Measurements from ENCODE around the gene MAPKAPK2. TPM values are rescaled to one million over a fixed set of nuclear protein-coding genes. Genes with fewer than 3 reads are reported as not detected.

Gene MAPKAPK2
- 9.0 and 9.1 TPM in 2 replicates for polyA plus RNA-seq
- 9.7 and 12.6 TPM in 2 replicates for polyA minus RNA-seq

GRCh38 chr1:206684478-206685333, at the start of gene MAPKAPK2:
Gene MAPKAPK2, plus strand, starts transcription at chr1:206684905. Its CDS starts 325 bp downstream, at chr1:206685230.
- peak within 1 kb of the TSS; percentile 62 for H3K9ac ChIP-seq (ENCODE audit: low read length)
- H2AFZ ChIP-seq (ENCODE audit: low read depth, low read length) = peak within 1 kb of the TSS; percentile 23
- H3K9me3 ChIP-seq (ENCODE audit: low read length) = no peaks in the 10 kb centered on the region
- no peak for TF ChIP-seq MXI1 (conservative IDR thresholded peaks at IDR 0.05; ENCODE audit: poor library complexity, severe bottlenecking)
- no peak for TF ChIP-seq EP300 (conservative IDR thresholded peaks at IDR 0.05; ENCODE audit: poor library complexity, severe bottlenecking)
- no peak for TF ChIP-seq REST (IDR thresholded peaks at IDR 0.05; ENCODE audit: borderline replicate concordance)
- peak; percentile 57 for TF ChIP-seq POLR2AphosphoS5 (IDR thresholded peaks at IDR 0.05)
- peak within 1 kb of the TSS; percentile 76 for H3K4me3 ChIP-seq (ENCODE audit: low read length)
- H3K9me2 ChIP-seq (ENCODE audit: insufficient read depth, low read length) = no peaks in the 10 kb centered on the region
- no peaks in the 10 kb centered on the region for H4K20me1 ChIP-seq (ENCODE audit: insufficient read depth)
- H3F3A ChIP-seq (ENCODE audit: insufficient read depth, low read length, poor library complexity, severe bottlenecking) = no peaks in the 10 kb centered on the region
- H3K79me2 ChIP-seq (replicated peaks; ENCODE audit: insufficient read depth, low read length) = peaks cover 43% of the 10 kb centered on the region
- H3K4me2 ChIP-seq (ENCODE audit: low read length) = peak within 1 kb of the TSS; percentile 88
- no peak within 1 kb of the TSS for H3K27ac ChIP-seq (ENCODE audit: low read length)
- H3K36me3 ChIP-seq (ENCODE audit: insufficient read depth, low read length) = no peaks in the 10 kb centered on the region
- H3K27me3 ChIP-seq (ENCODE audit: insufficient read depth, low read depth, low read length) = peaks cover 15% of the 10 kb centered on the region

GRCh38 chr1:206635080-206635977, 49.4 kb upstream of the MAPKAPK2 start, which contains the start of gene DYRK3:
Gene DYRK3, plus strand, starts transcription at chr1:206635536. Its CDS starts 168 bp downstream, at chr1:206635704.
- no peaks in the 10 kb centered on the region for H4K20me1 ChIP-seq (ENCODE audit: insufficient read depth)
- TF ChIP-seq SMC3 (conservative IDR thresholded peaks at IDR 0.05; ENCODE audit: poor library complexity) (no peak), RAD21 (conservative IDR thresholded peaks at IDR 0.05) (no peak), MXI1 (conservative IDR thresholded peaks at IDR 0.05; ENCODE audit: poor library complexity, severe bottlenecking) (peak; percentile 79), POLR2AphosphoS5 (IDR thresholded peaks at IDR 0.05) (peak; percentile 72), CTCF (IDR thresholded peaks at IDR 0.05; ENCODE audit: poor library complexity, severe bottlenecking) (no peak), REST (IDR thresholded peaks at IDR 0.05; ENCODE audit: borderline replicate concordance) (peak; percentile 45), EZH2 (IDR thresholded peaks at IDR 0.05; ENCODE audit: borderline replicate concordance, insufficient read depth, low read length, poor library complexity, severe bottlenecking) (no peak)
- peak within 1 kb of the TSS; percentile 96 for H3K4me3 ChIP-seq (ENCODE audit: low read length)
- no peaks in the 10 kb centered on the region for H3K9me2 ChIP-seq (ENCODE audit: insufficient read depth, low read length)
- peak within 1 kb of the TSS; percentile 70 for H3K4me2 ChIP-seq (ENCODE audit: low read length)
- H3K9ac ChIP-seq (ENCODE audit: low read length) = peak within 1 kb of the TSS; percentile 63
- no peaks in the 10 kb centered on the region for H3F3A ChIP-seq (ENCODE audit: insufficient read depth, low read length, poor library complexity, severe bottlenecking)
- H3K79me2 ChIP-seq (replicated peaks; ENCODE audit: insufficient read depth, low read length) = peaks cover 4% of the 10 kb centered on the region
- no peaks in the 10 kb centered on the region for H3K9me3 ChIP-seq (ENCODE audit: low read length)
- H3K27me3 ChIP-seq (ENCODE audit: insufficient read depth, low read depth, low read length) = no peaks in the 10 kb centered on the region
- H3K27ac ChIP-seq (ENCODE audit: low read length) = no peak within 1 kb of the TSS
- no peaks in the 10 kb centered on the region for H3K36me3 ChIP-seq (ENCODE audit: insufficient read depth, low read length)
- peak within 1 kb of the TSS; percentile 41 for H2AFZ ChIP-seq (ENCODE audit: low read depth, low read length)
